SIG-M5 treated with dmso at 0.1 percent for 504 hours (cell line): Measurements from ENCODE around the gene EPB41.
"Not testable (repeated sequence)": the region's sequence is repeated elsewhere in the genome, so short reads cannot be mapped to it uniquely, and the experiment has no call there.

Experiments used
- DNase-seq: peaks from one replicate; lab custom pipeline; 2025; ENCODE audit not compliant: unreplicated experiment; lab: John Stamatoyannopoulos, UW

The EPB41 gene

GRCh38 chr1:29124366-29125236 is 210.2 kb downstream of the EPB41 start:
- DNase-seq = no peak

- DNase-seq = no peak
Observed at GRCh38 chr1:29125237-29125641, 210.9 kb downstream of the EPB41 start.

GRCh38 chr1:29125788-29126187 is 211.4 kb downstream of the EPB41 start:
- no peak for DNase-seq

GRCh38 chr1:29126198-29126597 is 211.8 kb downstream of the EPB41 start:
- DNase-seq = no peak

- no peak for DNase-seq
Observed at GRCh38 chr1:29128739-29129138, 214.4 kb downstream of the EPB41 start.

GRCh38 chr1:29129916-29130315 is 215.5 kb downstream of the EPB41 start:
- no peak for DNase-seq

- DNase-seq = not testable (repeated sequence)
Observed at GRCh38 chr1:29131056-29131455, 216.7 kb downstream of the EPB41 start.

- no peak for DNase-seq
Observed at GRCh38 chr1:29133861-29134694, 219.7 kb downstream of the EPB41 start.

- no peak for DNase-seq
Observed at GRCh38 chr1:29134695-29135028, 220.3 kb downstream of the EPB41 start.

- DNase-seq = no peak
Observed at GRCh38 chr1:29136391-29136915, 222.1 kb downstream of the EPB41 start.

- no peak for DNase-seq
Observed at GRCh38 chr1:29142714-29143113, 228.3 kb downstream of the EPB41 start.

GRCh38 chr1:29144178-29144577 is 229.8 kb downstream of the EPB41 start:
- no peak for DNase-seq

- no peak for DNase-seq
Observed at GRCh38 chr1:29145739-29146437, 231.5 kb downstream of the EPB41 start.

GRCh38 chr1:29148656-29149491 is 234.5 kb downstream of the EPB41 start:
- DNase-seq = no peak

GRCh38 chr1:29150346-29150745 is 236.0 kb downstream of the EPB41 start:
- not testable (repeated sequence) for DNase-seq

GRCh38 chr1:29152046-29152805 is 237.9 kb downstream of the EPB41 start:
- DNase-seq = no peak

- DNase-seq = no peak
Observed at GRCh38 chr1:29156543-29157268, 242.3 kb downstream of the EPB41 start.

- DNase-seq = no peak
Observed at GRCh38 chr1:29157269-29157601, 242.9 kb downstream of the EPB41 start.

GRCh38 chr1:29159773-29160172 is 245.4 kb downstream of the EPB41 start:
- DNase-seq = no peak
